SH-SY5Y (cell line): ENCODE measurements around the gene CYP2C9.

Experiments
- GATA2 ChIP-seq: IDR thresholded peaks from 2 replicates; pipeline ENCODE4 v1.6.1; 2011; ENCODE audit warnings: mild to moderate bottlenecking, low read depth, low read length
- GATA3 ChIP-seq: IDR thresholded peaks from 2 replicates; pipeline ENCODE4 v1.6.1; 2011; ENCODE audit warnings: low read depth, mild to moderate bottlenecking, low read length, moderate library complexity

CYP2C9 gene

GRCh38 chr10:94938383-94938782, at the start of gene CYP2C9:
TSS of gene CYP2C9 (plus strand) at chr10:94938658. CDS start at chr10:94938683, 25 bp downstream.
- TF ChIP-seq GATA3, result no peak
- TF ChIP-seq GATA2, result no peak

GRCh38 chr10:94889123-94889522, 49.3 kb upstream of the CYP2C9 start:
- TF ChIP-seq GATA3 (no peak), GATA2 (no peak)

DNA sequence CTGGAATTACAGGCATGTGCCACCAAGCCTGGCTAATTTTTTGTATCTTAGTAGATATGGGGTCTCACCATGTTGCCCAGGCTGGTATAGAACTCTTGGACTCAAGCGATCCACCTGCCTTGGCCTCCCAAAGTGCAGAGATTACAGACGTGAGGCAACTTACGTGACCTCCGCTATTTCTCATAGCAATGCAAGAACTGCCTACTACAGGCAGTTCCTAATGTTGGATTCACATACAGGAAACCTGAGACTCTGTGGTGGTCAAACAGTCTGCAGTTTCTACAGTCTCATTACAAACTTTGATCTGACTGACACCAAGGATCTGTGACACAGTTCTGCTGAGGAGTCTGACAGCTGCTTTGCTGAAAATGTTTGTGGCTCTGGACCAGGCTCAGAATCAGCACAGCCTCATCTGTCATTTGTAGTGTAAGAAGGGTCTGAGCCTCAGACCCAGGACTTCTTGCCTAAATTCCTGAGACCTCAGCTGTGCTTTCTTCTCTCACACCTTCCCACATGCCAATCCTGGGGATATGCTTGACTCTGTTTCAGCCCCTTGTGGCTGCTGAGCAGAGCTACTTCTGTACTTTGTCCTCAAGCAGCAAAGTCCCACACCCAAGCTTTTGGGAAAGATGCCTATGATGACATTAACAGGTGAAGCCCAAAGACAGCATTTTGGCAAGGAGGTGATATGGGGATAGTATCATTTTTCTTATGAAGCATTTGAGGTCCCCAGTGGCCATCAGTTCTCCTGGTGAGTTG, 48.0 kb upstream of the CYP2C9 start:
- TF ChIP-seq GATA3, result no peak
- TF ChIP-seq GATA2, result no peak

DNA sequence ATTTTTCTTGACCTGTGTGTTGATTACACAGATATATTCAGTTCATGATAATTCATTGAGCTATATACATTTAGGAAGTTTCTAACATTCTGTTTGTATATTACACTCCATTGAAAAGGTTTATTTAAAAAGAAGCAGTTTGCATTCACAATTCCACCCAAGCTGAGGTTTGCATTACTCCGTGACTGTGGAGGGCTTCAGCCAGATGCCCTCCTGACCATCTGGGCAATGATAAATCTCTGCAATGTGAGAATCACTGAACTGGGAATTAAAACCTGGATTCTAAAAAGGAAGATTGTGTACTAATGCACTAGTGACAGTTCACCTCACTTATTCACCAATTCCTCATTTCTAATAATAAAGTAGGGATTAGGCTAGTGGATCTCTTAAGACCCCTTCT, 36.4 kb upstream of the CYP2C9 start:
- no peak for TF ChIP-seq GATA3
- no peak for TF ChIP-seq GATA2

DNA sequence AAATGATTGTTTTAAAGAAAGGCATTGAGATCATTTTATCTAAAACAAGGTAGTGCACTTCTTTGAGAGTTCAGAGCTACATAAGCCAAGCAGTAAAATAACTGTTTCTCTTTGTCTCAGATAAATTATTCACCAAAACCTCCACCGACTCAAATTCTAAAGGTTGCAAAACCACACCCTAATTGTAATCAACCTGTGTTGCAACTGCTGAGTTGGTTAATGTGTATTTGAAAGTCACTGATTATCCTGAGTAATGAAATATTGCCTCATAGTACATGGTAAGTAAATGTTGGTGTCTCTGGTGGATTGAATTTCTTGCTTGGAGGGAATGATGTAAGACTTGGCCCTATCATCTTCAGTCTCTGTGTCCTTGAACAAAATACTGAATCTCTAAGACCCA, 35.9 kb upstream of the CYP2C9 start:
- TF ChIP-seq GATA2, result no peak
- TF ChIP-seq GATA3, result no peak

DNA sequence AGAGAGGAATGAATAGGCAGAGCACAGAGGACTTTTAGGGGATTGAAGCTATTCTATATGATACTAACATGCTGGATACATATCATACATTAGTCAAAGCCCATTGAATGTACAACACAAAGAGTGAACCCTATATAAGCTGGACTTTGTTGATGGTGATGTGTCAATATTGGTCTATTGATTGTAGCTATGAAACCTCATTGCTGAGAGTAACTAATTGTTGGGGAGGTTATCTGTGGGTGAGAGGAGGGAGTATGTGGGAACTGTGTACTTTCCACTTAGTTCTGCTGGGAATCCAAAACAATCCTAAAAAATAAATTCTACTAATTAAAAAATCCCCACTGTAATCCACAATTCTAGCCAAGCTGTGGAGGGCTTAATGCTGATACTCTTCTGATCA, 22.0 kb upstream of the CYP2C9 start:
- TF ChIP-seq GATA3 (no peak), GATA2 (no peak)

GRCh38 chr10:94936721-94937120, 1.7 kb upstream of the CYP2C9 start:
- TF ChIP-seq GATA3, result no peak
- TF ChIP-seq GATA2, result no peak

- no peak for TF ChIP-seq GATA3
- peak; percentile 37; the same call in 1 of the 2 replicates for TF ChIP-seq GATA2
Measured at GRCh38 chr10:94963901-94964300, 25.4 kb downstream of the CYP2C9 start.

DNA sequence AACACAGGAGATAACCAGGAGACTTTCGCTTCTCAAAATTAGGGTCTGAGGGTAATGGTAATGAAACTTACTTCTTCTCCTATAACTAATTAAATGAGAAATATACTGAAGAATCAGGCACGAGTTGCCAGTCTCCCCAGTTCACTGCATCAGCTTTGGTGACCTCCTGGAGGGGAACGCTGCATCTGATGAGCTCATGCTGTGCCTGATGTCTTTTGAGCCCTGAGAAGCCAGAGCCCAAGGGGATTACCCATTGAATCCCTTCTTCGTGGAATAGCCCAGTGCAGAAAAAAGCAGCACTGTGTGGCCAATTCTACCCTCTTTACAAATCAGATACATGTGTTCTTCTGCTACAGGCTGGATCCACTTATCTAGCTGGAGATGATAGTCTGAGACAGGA, 45.1 kb downstream of the CYP2C9 start:
- no peak for TF ChIP-seq GATA3
- TF ChIP-seq GATA2, result no peak; the same call in 1 of the 2 replicates

DNA sequence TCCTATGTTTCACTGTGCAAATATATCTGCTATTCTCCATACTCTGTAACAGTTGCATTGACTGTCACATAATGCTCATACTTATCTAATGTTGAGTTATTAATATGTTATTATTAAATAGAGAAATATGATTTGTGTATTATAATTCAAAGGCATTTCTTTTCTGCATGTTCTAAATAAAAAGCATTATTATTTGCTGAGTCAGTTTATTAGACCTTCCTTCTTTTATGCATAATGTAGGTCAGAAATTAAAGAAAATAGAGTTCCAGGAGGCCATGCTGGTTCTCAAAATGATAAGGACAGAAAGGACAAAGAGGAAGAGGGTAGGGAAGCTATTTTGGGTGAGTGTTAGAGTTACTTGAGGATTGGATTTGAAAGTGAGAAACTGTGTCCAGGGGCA, 50.7 kb downstream of the CYP2C9 start:
- no peak for TF ChIP-seq GATA2
- no peak for TF ChIP-seq GATA3

GRCh38 chr10:94991243-94991888, 52.9 kb downstream of the CYP2C9 start:
- TF ChIP-seq GATA2 (no peak), GATA3 (no peak)

DNA sequence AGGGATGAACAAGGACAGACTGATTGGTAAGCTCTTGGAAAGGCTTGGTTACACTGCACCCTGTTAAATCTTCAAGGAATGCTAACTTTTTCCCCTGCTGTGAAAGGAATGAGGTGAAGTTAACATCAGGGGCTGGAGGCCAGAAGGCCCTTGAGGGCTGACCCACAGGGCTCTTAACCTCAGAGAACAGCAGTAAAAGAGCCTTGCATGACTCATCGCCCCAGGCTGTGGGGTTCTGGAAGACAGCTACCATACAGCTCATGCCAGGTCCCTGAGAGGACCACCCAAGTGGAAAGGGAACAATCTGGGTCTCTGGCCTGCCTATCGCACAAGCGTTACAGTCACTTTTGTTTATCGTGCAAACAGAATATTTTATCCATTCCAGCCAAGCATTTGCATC, 54.4 kb downstream of the CYP2C9 start:
- TF ChIP-seq GATA2 (no peak), GATA3 (no peak)

DNA sequence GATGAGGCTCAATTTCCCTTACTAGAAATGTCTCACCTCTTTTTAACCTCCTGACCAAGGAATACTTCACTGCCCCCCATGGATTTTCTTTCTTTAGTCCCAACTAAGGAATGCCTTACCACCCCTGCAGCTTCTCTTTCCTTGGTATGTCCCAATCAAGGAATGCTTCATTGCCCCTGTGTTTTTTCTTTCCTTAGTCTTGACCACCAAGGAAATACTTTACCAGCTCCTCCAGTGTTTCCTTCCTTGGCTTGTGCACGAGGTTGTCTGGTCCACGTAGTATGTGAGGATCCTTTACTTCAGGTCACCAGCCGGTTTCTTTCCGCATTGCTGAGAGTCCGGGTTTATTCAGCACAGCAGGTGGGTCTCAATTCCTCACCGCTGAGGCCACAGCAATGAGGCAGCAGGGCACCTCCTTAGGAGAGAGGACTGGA, 59.3 kb downstream of the CYP2C9 start:
- TF ChIP-seq GATA3 (no peak), GATA2 (no peak)

DNA sequence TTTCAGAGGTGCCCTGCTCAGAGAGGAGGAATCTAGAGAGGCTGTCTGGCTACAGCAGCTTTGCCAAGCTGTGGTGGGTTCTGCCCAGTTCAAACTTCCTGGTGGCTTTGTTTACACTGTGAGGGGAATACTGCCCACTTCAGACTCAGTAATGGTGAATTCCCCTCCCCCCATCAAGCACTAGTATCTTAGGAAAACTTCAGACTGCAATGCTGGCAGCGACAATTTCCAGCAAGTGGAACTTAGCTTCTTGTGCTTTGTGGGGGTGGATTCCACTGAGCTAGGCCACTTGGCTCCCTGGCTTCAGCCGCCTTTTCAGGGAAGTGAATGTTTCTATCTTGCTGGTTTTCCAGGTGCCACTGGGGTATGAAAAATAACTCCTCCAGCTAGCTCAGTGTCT, 88.0 kb downstream of the CYP2C9 start:
- no peak for TF ChIP-seq GATA3
- TF ChIP-seq GATA2, result no peak

GRCh38 chr10:95031656-95032055, 93.2 kb downstream of the CYP2C9 start:
- TF ChIP-seq GATA3 (no peak), GATA2 (no peak)
